ENCODE data around the gene CAMTA1.
A peak's percentile ranks its signal among the peaks of the same experiment; 100 is the strongest.

Gene CAMTA1

DNA sequence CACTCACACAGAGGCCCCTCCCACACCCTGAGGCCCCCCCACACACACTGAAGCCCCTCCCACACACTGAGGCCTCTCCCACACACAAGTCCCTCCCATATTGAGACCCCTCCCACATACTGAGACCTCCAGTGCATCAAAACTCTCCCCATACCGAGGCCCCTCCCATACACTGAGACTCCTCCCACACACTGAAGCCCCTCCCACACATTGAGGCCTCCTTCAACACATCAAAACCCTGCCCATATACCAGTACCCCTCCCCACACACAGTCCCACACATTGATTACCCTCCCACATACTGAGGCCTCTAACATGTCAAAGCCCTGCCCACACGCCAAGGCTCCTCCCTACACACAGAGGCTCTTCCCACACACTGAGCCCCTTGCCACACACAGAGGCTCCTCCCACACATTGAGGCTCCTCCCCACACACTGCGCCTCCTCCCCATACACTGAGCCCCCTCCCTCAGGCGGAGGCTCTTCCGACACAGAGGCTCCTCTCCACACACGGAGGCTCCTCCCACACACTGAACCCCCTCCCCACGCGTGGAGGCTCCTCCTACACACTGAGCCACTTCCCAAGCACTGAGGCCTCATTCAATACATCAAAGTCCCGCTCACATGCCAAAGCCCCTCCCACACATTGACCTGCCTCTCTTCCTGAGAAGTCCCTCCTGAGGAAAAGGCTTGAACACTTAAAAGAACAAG, 392.3 kb downstream of the CAMTA1 start:
- no peak for DNase-seq

DNA sequence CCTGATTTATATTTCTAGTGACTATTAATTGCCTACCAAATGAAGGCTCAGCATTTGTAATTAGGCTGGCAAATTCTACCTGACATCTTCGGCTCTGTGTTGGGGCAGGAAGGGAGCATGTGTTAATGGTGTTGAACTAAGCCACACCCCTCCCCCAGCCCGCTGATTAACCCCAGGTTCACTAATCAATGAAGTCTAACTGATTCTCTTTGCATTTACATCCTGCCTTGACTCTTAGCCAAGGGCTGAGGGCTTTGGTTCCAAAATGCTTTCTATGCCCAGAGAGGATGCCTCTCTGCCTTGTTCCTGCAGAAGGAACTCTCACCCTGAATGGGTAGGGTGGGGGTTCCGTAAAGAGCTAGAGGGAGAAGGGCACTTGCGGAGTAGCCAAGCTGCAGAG, 393.1 kb downstream of the CAMTA1 start:
- no peak for DNase-seq

DNA sequence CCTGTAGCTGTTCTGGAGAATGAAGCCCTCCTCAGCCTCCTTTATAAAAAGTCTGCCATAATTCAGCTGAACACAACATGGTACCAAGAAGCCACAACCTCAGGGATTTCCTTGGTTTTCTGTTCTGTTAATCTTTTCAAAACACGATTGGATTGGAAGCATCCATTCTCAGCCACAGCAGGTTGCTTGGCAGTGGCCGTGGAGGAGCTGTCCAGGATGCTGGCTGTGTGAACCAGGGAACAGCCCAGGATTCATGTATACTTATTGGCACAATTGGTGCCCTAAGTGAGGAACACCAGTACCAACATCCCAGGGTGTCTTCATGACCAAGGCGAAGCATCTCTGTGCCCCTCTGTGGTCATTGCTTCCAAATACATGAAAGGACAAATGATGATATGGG, 393.5 kb downstream of the CAMTA1 start:
- DNase-seq = no peak

DNA sequence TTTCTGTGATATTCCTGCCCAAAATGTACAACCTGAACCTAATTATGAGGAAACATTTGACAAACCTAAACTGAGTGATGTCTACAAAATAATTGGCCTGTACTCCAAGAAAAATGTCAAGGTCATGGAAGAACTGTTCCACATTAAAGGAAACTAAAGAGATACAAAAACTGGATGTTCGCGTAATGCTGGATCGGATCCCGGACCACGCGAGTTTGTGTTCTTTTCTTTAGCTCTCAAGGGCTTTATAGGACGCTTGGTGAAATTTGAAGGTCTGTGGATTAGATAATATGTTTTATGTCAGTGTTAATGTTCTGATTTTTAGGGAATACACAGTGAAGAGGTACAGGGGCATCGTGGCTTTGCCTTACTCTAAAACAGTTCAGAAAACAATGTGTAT, 400.5 kb downstream of the CAMTA1 start:
- no peak for DNase-seq

DNA sequence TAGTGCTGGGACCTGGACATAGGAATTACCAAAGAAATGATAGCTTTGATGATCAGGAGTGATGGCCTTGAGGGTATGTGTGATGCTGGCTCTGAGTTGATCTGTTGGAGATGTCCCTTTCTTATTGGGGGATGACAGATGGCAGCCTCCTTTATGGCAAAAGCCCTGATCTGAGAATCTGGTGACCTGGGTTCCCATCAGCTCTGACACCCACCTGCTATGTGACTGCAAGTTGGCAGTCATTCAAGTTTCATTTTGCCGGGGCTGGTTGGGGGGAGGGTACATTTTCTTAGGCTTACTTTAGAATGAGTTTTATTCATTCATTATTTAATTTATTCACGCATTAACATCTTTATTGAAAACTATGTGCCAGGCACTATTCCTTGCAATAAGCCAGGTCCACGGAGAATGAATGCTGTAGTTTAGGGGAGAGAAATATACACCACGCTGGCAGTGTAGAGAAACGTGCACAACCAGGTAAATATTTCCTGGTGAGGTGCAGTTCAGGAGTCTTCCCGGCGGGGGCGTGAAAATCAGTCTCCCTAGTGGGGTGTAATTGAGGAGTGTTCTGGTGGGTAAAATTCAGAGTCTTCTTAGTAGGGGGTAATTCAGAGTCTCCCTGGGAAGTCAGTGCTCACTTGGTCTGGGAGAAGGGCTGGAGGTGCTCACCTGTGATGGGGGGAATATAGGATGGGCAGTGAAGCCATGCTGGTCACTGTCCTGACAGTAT, 401.3 kb downstream of the CAMTA1 start:
- DNase-seq = no peak

DNA sequence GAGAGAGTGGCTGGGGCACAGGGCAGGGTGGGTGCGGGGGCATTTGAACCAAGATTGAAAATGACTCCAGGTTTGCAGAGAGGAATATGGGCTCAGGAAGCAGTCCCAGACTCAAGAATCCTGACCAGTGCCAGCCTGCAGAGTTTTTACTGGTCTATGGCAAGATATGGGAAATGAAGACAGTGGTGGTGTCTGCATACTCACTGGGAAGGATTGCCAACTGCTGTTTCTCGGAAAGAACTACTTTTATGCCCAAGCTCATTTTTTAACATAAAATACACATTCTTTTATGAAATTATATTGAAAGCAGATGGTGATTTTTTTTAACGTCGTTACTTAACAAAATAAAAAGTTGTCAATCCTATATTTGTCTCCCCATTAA, 401.8 kb downstream of the CAMTA1 start:
- DNase-seq = no peak

DNA sequence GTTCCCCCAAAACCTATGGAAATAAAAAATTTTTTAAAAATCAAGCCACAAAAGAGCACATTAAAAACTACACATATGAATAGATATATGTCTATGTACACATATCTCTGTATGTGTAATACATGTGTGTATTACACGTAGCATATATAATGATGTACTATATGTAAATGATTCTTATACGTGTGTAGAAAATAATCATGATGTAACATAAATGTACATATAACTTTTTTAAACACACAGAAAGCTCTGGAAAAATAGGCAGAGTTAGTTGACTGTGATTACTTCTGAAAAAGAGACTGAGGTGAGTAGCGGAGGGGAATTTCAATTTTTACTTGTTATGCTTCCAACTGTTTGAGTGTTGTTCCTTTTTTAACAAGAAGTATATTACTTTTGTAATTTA, 405.0 kb downstream of the CAMTA1 start:
- no peak for DNase-seq

DNA sequence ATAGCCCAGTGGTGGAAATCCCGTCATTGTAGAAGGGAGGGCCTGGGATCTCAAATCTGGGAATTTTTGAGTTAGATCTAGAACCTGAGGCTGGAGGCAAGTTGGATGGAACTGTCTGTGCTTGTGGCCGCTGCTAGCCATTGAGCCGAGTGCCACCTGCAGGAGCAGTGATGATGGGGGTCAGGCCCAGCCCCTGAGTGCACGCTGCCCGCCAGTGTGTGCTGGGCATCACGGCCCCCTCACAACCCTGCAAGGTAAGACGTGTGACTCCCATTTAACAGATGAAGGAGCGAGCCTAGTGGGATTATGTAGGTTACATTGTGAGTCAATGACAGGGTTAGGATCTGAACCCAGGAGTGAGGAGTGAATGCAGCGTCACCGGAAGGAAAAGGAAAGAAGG, 407.2 kb downstream of the CAMTA1 start:
- DNase-seq = no peak

DNA sequence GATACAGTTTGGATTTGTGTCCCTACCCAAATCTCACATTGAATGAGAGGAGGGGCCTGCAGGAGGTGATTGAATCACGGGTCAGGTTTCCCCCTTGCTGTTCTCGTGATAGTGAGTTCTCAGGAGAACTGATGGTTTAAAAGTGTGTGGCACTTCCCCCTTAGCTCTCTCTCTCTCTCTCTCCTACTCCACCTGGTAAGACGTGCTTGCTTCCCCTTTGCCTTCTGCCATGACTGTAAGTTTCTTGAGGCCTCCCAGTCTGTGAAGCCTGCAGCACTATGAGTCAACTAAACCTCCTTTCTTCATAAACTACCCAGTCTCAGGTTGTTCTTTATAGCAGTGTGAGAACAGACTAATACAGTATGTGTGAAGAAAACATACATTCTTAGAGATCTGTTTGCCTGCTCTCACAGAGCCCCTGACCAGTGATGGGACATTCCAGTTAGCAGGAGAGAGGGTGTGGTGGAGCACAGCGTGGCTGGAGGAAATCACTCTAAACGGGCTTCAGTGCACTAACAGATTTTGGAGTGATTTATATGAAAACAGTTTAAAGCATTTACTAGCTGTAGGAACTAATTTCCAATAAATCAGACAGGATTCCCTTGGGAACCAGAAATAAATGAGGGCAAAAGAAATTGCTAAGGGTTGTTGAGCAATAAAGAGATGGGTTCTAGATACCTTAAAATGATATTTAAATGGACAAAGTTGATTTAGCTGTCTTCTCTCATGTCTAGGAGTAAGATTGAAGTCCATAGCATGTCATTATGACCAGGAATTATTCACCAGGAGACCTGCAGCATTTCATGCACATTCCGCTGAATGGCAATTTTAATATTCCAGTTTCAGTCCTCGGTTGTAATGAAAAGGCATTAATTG, 411.0 kb downstream of the CAMTA1 start:
- no peak for DNase-seq

DNA sequence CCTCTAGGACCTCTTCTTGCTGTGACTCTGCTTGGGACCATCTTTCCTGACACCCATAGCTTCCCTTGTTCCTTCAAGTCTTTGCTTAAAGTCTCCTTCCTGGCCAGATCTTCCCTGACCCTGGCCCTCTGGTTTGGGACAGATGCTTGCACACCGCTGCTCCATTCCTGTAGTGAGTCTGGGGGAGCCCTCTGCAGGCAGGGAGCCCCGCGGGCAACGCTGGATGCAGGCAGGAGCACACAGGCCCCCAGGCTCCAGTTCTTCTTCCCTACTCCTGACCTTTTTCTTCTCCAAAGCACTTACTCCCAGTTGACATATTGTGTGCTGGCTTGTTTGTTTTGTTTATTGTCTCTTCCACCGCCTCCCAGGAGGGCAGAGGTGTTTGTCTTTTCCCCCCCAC, 413.4 kb downstream of the CAMTA1 start:
- DNase-seq = no peak

DNA sequence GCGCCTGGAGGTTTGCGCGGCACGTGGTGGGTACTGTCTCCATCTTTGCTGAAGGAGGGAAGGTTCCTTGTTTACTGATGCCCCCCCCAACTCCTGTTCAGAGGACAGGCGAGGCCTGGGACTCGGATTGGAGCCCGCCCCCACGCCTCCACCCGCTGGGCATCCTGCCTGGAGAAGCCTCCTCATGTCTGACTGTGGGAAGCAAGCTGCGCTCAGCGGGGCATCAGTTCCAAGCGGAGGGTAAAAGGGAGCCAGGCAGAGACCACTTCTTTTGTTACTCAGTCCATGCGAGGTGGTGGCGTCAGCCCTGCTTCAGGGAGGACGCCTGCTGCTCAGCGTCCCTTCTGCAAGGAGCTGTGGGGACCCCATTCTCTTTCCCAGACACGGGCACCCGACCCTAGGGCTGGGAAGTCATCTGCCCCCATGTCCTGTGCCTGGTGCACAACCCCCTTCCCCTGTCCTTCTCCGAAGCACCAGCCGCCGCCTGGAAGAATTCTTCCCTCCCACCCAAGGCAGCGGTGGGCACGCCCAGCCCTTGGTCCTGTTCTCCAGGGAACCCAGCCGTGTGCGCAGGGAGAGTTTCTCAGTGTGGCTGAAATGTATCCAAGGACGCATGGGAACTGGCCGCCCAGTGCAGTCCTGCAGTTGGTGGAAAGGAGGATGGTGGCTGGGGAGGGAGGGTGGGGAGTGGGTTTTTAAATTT, 414.0 kb downstream of the CAMTA1 start:
- no peak for DNase-seq

DNA sequence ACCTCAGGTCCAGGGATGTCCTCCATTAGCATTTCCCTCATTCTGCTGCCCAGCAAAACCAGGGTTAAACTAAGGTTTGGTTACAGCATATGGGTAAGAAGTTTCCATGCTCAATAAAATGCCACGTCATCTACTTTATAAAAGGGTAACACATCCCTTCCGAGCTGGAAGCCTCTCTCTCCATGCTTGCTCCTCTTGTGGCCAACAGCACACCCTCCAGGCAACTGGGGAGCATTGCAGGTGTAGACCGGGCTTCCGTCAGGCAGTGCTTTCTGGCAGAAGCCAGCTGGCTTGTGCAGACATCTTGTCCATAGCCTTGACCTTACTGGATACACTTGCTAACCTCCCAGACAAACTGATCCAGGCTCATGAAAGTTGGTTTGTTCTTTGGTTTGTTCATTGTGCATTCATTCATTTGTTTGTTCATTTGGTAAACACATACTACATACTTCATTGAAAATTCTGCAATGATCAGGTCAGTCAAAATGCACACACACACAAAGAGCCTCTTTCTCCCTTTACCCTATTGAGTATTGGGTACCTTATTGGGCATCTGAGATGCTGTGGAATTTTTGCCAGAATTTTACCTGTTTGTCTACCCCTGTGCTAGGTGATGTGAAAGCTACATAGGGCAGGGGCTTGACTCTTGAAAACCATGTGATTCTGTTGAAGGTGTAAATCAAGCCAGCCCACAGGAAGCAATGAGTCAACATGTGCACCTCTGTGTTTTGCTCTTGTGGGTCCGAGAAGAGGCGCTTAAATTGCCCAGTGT, 422.8 kb downstream of the CAMTA1 start:
- peak; percentile 33 to 64 (median 48) for DNase-seq

DNA sequence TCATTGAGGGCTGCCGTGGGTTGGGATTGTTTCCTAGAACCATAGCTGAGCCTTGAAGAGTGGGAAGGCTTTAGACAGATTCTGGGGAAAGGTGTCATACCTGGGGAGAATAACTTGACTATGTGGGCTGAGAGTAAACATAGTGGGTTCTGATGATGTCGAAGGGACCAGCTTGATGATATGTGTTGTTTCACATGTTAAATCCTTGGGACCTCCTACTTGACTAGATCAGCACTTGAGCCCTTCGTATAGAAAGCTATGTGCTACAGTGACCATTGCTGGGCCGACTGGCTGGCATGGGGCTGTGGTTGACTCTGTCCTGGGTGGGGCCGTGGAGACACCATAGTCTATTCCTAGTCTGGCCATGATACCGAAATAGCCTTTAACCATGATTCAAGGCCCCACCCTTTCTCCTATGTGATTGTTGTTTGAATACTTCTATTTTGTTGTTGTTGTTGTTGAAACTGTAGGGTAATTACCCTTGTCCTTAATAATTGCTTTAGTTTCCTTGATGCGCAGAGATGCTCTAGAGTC, 423.5 kb downstream of the CAMTA1 start:
- no peak for DNase-seq

DNA sequence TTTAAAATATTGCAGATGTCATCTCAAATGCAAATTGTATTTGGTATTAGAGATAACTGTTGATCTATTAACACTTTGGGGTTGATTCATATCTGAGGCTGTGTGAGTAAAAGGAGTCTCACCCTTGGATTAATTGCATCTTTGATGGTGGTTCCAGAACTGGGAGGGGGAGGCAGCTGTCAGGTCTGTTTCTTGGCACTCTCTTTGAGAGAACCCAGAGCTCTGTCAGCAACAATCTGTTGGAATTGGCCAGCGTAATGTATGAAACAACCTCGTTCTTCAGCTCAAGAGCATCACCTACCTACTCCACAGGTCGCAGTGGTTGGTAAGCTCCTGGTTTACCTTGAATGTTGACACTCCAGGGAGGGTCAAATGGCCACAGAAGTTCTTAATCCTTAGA, 424.1 kb downstream of the CAMTA1 start:
- no peak for DNase-seq

DNA sequence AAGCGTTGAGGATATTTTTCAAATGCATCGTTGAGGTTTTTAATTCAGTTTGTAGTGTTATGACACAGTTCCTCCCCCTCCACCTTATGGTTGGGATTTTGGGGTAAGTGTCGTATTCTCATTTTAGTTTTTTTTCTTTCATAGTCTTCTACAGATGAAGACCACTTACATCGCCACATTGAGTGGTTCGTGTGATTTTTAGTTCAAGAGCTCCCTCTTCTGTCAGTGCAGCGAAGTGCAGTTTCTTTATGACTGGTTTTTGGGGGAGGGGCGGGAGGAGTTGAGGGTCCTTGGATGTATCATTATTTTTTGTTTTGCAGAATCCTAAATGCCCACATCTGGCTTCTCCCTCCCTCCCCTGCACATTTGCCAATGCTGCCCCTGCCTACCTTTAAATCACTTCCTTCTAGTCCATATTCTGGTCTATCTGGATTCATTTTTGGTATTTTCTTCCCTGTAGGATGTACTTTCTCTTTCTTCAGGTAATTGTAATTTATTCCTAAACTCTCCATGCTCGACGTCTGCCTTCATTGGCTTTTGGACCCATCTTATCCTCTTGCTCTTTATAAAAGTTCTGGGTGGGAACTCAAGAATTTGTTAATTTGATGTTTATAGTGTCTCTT, 433.1 kb downstream of the CAMTA1 start:
- peak; percentile 46 to 57 (median 48) for DNase-seq

DNA sequence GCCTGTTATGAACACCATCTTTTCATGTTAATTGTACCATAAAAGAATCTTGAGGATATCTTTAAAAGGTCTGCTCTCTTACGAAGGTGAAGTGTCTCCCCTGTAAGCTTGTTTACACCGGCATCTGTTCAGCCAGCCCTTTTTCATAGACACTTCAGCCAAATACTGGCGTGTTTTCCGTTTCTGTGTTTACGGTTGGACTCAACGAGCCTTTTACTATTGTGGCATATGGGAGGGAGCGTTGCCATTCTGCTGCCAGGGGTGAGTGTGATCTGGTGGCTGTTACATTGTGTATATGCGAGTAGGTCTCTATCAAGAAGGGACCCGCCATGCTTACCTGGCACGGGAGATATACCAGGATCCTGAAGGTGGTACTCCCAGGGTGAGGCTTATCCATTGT, 433.8 kb downstream of the CAMTA1 start:
- DNase-seq = no peak

DNA sequence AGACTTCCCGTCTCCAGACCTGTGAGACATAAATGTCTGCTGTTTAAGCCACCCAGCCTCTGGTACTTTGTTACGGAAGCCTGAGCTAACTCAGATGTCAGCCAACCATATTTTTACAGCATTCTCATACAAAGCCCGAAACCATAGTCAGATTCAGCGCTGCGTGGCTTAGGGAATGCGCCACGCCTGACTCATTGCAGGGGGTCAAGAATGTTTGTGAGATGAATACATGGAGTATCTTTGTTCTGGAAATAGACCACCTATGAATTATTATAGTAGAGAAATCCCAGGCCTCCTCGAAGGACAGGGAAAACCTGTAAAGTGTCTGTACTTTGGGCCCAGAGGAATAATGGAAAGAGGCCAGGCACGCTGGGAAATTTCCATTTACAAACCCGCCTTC, 434.8 kb downstream of the CAMTA1 start:
- DNase-seq = no peak

DNA sequence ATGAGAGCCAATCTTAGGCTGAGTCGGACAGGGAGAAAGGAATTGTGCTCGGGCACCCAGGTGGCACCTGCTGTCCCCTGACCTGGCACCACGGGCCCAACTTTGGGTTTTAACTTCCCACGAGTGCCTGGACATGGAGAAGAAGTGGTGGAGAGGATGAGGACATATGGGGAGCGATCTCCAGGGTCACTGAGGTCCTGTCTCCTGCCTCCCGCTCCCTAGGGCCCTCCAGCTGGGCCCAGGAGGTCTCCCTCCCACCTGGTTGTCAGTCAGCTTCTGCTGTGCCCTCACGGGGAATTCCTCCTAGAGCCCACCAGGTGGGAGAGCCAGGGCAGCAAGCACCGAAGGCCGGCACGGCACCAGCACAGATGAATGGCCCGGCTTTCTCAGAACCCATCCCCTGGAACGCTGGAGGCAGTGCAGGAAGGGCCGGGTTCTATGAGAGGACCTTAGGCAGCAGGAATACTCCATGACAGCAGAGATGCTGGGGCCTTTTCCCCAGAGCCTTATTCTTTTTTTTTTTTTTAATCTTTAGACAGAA, 435.5 kb downstream of the CAMTA1 start:
- no peak for DNase-seq

DNA sequence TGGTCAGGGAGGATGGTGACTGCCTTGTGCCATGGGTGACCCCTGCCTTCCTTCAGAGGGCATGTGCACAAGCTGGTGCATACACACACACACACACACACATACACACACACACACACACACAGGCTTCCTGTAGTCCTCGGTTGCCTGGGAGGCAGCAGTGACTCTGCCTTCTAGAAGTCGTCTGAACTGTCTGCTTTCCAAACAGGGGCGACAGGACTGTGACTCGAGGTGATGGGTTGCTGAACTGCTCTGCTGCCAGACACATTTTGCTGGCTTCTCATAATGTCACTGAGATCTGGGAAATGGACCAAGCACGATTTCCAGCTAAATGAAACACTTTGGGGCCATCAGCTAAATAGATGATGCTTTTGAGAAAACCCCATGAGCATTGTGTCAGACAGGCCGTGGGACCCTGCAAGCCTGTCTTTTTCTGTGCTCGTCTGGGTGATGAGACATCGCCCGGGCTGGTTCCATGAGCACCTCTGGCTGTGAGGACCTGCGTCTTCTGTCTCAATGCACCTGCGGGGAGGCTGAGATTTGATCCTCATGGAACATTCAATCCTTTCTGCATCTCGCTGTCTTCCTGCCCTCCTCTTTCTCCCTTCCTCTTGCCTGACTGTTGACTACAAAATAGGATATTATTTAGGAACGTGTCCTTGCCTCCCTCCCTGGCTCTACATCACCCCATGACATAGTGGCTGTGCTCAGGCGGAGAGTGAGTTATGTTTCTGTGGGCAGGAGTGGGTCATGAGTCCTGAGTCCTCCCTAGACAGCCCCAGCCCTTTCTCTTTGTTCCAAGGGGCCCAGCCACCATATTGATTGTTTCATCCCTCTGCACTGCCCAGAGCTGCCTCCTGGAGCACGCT, 436.8 kb downstream of the CAMTA1 start:
- DNase-seq = no peak

DNA sequence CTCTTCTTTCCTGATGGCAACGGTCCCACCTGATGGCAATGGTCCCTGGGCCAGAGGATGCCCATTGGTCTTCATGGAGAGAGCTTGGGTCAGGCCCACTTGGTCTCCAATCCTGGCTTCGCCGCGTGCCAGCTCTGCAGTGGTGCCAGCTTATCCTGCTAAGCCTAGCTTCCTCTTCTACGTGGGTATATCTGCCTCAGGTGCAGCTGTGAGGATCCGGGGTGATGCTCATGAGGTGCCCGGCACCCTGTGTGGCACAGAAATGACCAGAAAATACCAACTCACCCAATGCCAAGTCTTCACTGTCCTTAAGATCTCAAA, 437.4 kb downstream of the CAMTA1 start:
- no peak for DNase-seq
